ENCODE data around the gene ZBTB45. TPM values are rescaled to one million over a fixed set of nuclear protein-coding genes. Genes with fewer than 3 reads are reported as not detected.

ZBTB45 gene
- total and polyA plus RNA-seq, 2 donors (not counting 1 experiment from before 2014, with no cell fraction given): 12.6 to 20.9 TPM

GRCh38 chr19:58559275-58560006 lies 39.8 kb upstream of the ZBTB45 start:
- Histone ChIP-seq H3K79me2 (ENCODE audit: control insufficient read depth, insufficient read depth, low read length) (peaks cover 33% of the 10 kb centered on the region), H3K36me3 (replicated peaks in 1 of 2; ENCODE audit: control extremely low read depth in 1 of 2, control insufficient read depth in 1 of 2, extremely low read depth in 1 of 2, insufficient read depth in 2 of 2, low read length in 1 of 2) (peaks cover 4 to 12% of the 10 kb centered on the region in 2 experiments), H3K4me1 (ENCODE audit: control insufficient read depth in 2 of 2, insufficient read depth in 2 of 2, low read length in 2 of 2) (peaks cover 41 to 62% of the 10 kb centered on the region in 2 donors), H3K9me3 (ENCODE audit: control extremely low read depth in 1 of 3, control insufficient read depth in 2 of 3, insufficient read depth in 1 of 3, low read length in 2 of 3) (peaks cover 0 to 9% (median 0%) of the 10 kb centered on the region in 3 donors), H3K27me3 (replicated peaks in 1 of 4; ENCODE audit: control extremely low read depth in 1 of 4, control insufficient read depth in 3 of 4, insufficient read depth in 4 of 4, low read length in 3 of 4) (no peaks in the 10 kb centered on the region), H2AFZ (ENCODE audit: insufficient read depth, low read depth, low read length, poor library complexity, severe bottlenecking) (peak overlapping the region; percentile 89), H3K4me3 (ENCODE audit: control extremely low read depth in 1 of 5, extremely low read depth in 1 of 5, insufficient read depth in 1 of 5, low read depth in 2 of 5, low read length in 4 of 5) (peak overlapping the region; percentile 57 to 95 (median 85)), H4K20me1 (ENCODE audit: control insufficient read depth, insufficient read depth, low read length, poor library complexity, severe bottlenecking) (peaks cover 16% of the 10 kb centered on the region), H3K9ac (ENCODE audit: low read length) (peak overlapping the region; percentile 90), H3K4me2 (replicated peaks; ENCODE audit: low read depth, low read length, poor library complexity, severe bottlenecking) (peak overlapping the region; percentile 97), H3K27ac (ENCODE audit: low read length in 2 of 2) (peak overlapping the region; percentile 74 to 98)
- H3K9me3 Mint-ChIP-seq (ENCODE audit: insufficient read depth): no peaks in the 10 kb centered on the region
- CTCF ChIA-PET: interaction anchor here (0.7 to 1.5 kb wide), 2 partner anchors 12 to 40 kb away, joined by 3 to 8 read pairs; partner anchors contain the start of gene ZBTB45
- intact Hi-C loops (cut with micrococcal nuclease): loop anchor here (1.0 kb wide), 2 partner anchors 14 to 15 kb away; partner anchors contain the start of genes MZF1 and TRIM28
- ATAC-seq (ENCODE audit: low read depth) (peak; percentile 2), DNase-seq (peak; percentile 76)
- POLR2A ChIA-PET: interaction anchor here (0.6 to 3.5 kb wide), 4 partner anchors 13 to 409 kb away, joined by 3 to 23 read pairs (median 8); partner anchors contain the start of genes MZF1, ZBTB45 and ZNF329
- peak overlapping the region; percentile 98 for H3K27ac Mint-ChIP-seq
- peak overlapping the region; percentile 96 for H3K4me3 Mint-ChIP-seq
- TF ChIP-seq CTCF (IDR thresholded peaks at IDR 0.05): no peak
- TF ChIP-seq EZH2 (IDR thresholded peaks at IDR 0.05; ENCODE audit: borderline replicate concordance, insufficient read depth, low read depth, low read length, poor library complexity, severe bottlenecking): no peak
- H3K27me3 Mint-ChIP-seq: no peaks in the 10 kb centered on the region
- peaks cover 78% of the 10 kb centered on the region for H3K4me1 Mint-ChIP-seq
- WGBS (ENCODE audit: insufficient coverage): under 1% methylated on average over 29 of the region's 33 CpGs
